ENCODE measurements around the gene NOC4L.

The NOC4L gene

DNA sequence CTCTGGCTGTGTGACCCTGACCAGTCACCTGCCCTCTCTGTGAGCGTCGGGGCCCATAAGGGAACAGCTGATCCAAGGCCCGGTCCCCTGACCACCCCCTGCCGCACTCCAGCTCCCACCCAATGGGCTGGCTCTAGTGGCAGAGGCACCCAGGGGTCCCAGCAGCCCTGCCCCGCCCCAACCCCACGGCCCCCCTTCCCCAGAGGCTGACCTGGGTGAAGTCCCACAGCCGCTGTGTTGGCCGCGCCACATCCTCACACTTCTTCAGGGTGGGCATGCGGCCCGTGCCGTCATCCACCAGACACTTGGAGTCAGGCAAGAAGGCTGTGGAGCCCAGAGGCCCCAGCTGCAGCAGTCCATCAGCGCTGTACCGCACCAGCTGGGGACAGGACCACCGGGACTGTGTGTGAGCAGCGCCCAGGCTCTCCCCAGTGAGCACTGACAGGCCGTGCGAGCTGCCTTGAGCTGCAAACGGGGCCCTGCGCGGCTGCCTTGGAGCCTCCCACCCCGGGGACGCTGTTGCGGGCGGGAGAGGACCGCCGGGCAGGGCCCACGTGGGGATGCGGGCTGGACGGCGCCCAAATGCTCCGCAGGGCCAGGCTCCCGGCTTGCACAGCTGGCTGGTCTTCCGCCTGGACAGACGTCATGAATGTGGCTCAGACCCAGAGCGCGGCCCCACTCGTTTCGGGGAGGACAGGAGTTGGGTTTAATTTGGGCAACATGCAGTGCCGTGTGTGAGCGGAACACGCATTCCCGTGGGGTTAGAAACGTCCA, 53.5 kb downstream of the NOC4L start:
- DNase-seq (ENCODE audit: low spot score), result no peak

DNA sequence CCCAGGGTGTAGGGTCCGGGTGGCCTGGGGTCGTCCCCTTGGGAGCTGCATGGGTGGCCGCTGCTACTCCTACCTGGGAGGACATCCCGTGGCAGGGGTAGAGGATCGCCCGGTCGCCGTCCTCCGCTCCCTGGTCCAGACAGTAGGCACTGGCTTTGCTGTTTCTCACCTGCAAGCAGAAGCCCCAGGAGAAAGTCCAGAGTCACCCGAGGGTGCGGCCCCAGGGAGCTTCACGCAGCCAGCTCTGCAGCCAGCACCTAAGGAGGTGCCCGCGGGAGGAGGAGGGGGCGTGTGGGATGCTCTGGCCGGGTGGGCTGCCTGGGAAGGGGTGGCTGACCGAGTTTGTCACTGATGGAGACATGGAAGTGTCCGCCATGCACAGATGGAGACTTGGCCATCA, 54.8 kb downstream of the NOC4L start:
- DNase-seq (ENCODE audit: low spot score), result no peak

DNA sequence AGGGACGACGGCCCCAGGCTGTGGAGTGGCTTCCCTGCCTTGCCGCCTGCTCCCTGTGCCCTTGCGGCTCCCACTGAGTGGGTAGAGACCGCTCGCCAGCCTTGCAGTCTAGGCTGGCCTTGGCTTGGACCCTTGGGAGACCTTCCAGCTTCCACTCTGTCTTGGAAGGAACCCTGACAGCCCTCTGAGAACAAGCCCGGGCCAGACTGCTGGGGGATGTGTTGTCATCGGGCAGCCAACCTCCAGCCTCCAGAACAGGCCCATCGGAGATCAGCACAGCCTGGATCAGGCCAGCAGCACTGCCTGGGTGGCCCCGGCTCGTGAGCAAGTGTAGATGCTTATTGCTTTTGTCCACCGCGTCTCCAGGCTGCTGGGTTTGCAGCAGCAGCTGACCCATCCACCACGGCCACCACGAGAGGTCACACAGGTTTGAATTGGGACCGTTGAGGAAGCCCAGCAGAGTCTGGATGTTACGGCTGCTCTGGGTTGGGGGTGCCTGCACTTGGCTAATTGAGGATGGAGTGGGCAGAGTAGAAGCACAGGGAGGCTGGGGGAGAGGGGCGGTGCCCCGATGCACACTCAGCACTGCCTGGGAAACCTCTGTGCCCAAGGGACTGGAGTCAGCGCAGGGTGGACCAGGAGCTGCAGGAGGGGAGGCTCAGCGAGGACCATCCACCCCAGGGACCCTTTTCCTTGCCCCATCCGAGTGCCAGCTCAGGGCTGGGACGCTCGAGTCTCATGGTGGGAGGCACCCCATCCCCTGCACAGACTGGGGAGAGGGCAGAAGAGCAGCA, 55.5 kb downstream of the NOC4L start:
- DNase-seq (ENCODE audit: low spot score), result no peak

DNA sequence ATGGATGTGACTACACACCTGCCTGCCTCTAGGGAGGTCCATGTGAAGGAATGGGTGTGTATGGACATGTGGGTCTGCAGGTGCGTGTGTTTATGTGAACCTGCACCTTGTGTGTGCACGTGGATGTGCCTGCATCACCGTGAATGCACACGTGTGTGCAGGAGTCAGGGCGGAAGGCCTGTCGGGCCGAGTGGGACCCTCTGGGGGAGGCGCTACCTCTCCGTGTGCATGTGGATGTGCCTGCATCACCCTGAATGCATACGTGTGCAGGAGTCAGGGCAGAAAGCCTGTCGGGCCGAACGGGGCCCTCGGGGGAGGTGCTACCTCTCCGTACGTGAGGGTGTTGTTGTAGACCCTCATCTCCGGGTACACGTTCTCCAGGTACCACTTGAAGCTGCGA, 56.5 kb downstream of the NOC4L start:
- no peak for DNase-seq (ENCODE audit: low spot score)

DNA sequence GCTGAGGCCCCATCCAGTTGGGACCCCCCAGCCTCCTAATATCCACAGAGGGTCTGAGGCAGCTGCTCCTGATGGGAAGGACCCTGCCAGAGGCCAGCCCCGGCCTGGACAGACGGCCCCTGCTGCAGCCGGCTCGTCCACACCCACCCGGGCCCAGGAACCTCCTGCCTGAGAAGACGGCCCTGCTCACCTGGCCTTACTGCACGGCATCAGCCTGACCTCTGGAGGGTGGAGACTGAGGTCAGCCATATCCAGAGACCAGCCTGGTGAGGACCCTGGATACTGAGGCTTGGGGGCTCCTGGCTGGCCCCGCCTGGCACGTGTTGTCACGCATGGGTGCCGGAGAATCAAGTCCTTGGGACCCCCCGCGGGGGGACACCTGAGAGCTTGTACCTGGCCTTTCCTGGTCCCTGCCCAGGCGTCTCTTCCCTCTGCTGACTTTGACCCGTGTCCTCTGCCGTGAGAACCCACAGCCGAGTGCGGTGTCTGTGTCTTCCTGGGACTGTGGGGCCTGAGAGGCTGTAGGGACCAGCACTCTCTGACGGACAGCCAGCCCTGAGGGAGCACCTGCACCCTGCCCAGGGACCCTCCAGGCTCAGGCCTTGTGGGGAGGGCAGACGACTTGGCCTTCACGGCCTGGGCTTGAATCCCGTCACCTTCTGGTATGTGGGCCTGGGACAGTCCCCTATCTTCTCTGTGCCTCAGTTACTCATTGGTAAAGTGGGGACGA, 57.3 kb downstream of the NOC4L start:
- no peak for DNase-seq (ENCODE audit: low spot score)

Measured in hematopoietic multipotent progenitor cell treated with erythropoietin and hydrocortisone succinate and interleukin-3 and kit ligand, for 17 days (in vitro differentiated cells).